Gastrocnemius medialis (tissue), 4 donors: Measurements from ENCODE around the gene ANKRD11. TPM values are rescaled to one million over a fixed set of nuclear protein-coding genes. Genes with fewer than 3 reads are reported as not detected.
A peak's percentile ranks its signal among the peaks of the same experiment; 100 is the strongest.
"Not testable (repeated sequence)": the region's sequence is repeated elsewhere in the genome, so short reads cannot be mapped to it uniquely, and the experiment has no call there.

Experiments used
- ATAC-seq, 2 donors: fragments of 150-250 bp; one replicate each; pipeline ENCODE4 v1.9.1; 2016
- DNase-seq, 2 donors: peaks; one replicate each; pipeline ENCODE4 v3.0.0-alpha.2; 2019
- H3K27ac ChIP-seq, 4 donors: fragments of 200-600 bp; sonication (generic); 1 replicate in 1 of 4; 2 replicates in 3 of 4; pipeline ENCODE4 v1.5.1; 2016 to 2018; ENCODE audit warnings: mild to moderate bottlenecking in 2 of 4, moderate library complexity in 1 of 4
- H3K27me3 ChIP-seq, 3 donors: fragments of 200-600 bp; sonication (generic) in 2 of 3; 1 replicate in 1 of 3; 2 replicates in 2 of 3; pipeline versions ENCODE4 v1.5.1 to v1.6.0; 2016 to 2019; ENCODE audit warnings: mild to moderate bottlenecking in 1 of 3, moderate library complexity in 1 of 3
- H3K36me3 ChIP-seq, 2 donors: fragments of 200-600 bp; sonication (generic) in 1 of 2; one replicate each; pipeline ENCODE4 v1.5.1; 2017 to 2018
- H3K4me1 ChIP-seq, 2 donors: fragments of 200-600 bp; sonication (generic) in 1 of 2; one replicate each; pipeline ENCODE4 v1.5.1; 2016 to 2017; ENCODE audit warnings: mild to moderate bottlenecking in 2 of 2
- H3K4me3 ChIP-seq, 4 donors: fragments of 200-600 bp; sonication (generic) in 3 of 4; 1 replicate in 1 of 4; 2 replicates in 3 of 4; pipeline ENCODE4 v1.5.1; 2016 to 2019; ENCODE audit warnings: mild to moderate bottlenecking in 2 of 4
- H3K9me3 ChIP-seq, 3 donors: fragments of 200-600 bp; sonication (generic) in 2 of 3; 1 replicate in 1 of 3; 2 replicates in 2 of 3; pipeline ENCODE4 v1.5.1; 2016 to 2019
- CTCF ChIP-seq, 5 experiments: fragments of 450-650 bp in 3 of 5; fragments of 200-600 bp in 2 of 5; sonication (generic) in 2 of 5; IDR thresholded peaks in 4 of 5; conservative IDR thresholded peaks in 1 of 5; 1 replicate in 4 of 5; 2 replicates in 1 of 5; pipeline ENCODE4 v1.5.1; 2016 to 2019; ENCODE audit warnings: antibody characterized with exemption in 5 of 5, mild to moderate bottlenecking in 3 of 5, moderate library complexity in 3 of 5
- POLR2A ChIP-seq, 2 donors: fragments of 450-650 bp; IDR thresholded peaks; one replicate each; pipeline ENCODE4 v1.6.1; 2017; ENCODE audit warnings: antibody characterized with exemption in 2 of 2, mild to moderate bottlenecking in 2 of 2, moderate library complexity in 2 of 2
- in situ Hi-C, 4 donors: fragments of 200-750 bp; cut with MboI; loops; one replicate each; pipeline versions ENCODE4 v1.15.0 to v1.8.0; 2017; ENCODE audit warnings: low sequenced_read_pairs in 4 of 4
- intact Hi-C: fragments of 100-400 bp; cut with DNase I; formaldehyde crosslinking; loops from one replicate; pipeline ENCODE4 v1.15.1; 2023; ENCODE audit warnings: low total_unique reads
- total RNA-seq, 4 donors: library from RNA; depleted of rRNA; stranded (reverse); fragments of >200 nt; gene quantifications; one replicate each; pipeline versions ENCODE4 v1.1.0 to v1.2.3, GENCODE V29; 2016

Gene ANKRD11
- total RNA-seq, 4 donors from 2014 or later, result 26.0 to 77.0 (median 55.0) TPM

GRCh38 chr16:89261691-89262563 lies 228.4 kb downstream of the ANKRD11 start:
- Histone ChIP-seq H3K9me3 (no peaks in the 10 kb centered on the region), H3K36me3 (peaks cover 0 to 7% of the 10 kb centered on the region in 2 donors), H3K27ac (no peak overlapping the region), H3K27me3 (peaks cover 11 to 21% (median 16%) of the 10 kb centered on the region in 3 donors), H3K4me3 (no peak overlapping the region), H3K4me1 (peaks cover 0 to 2% of the 10 kb centered on the region in 2 donors)
- no peak for DNase-seq
- TF ChIP-seq POLR2A (IDR thresholded peaks at IDR 0.05) (no peak), CTCF (IDR thresholded peaks at IDR 0.05 in 4 of 5, conservative IDR thresholded peaks at IDR 0.05 in 1 of 5) (no peak)
- ATAC-seq, result peak in 1 of 2 donors; percentile 28
- in situ Hi-C loops (no loop called here), intact Hi-C loops (no loop called here)

- H3K27ac ChIP-seq, intact Hi-C loops, in situ Hi-C loops, H3K9me3 ChIP-seq, ATAC-seq, DNase-seq, H3K4me1 ChIP-seq, H3K4me3 ChIP-seq, H3K36me3 ChIP-seq: not testable (repeated sequence)
- peaks cover 24 to 30% (median 26%) of the 10 kb centered on the region in 3 donors for H3K27me3 ChIP-seq
Measured at GRCh38 chr16:89259901-89260300, 230.5 kb downstream of the ANKRD11 start.

GRCh38 chr16:89257757-89258465 lies 232.4 kb downstream of the ANKRD11 start:
- H3K4me3 ChIP-seq, result peak overlapping the region; percentile 32 to 53 (median 46)
- H3K27me3 ChIP-seq, result peaks cover 24 to 30% (median 26%) of the 10 kb centered on the region in 3 donors
- no peak overlapping the region for H3K27ac ChIP-seq
- no peak for TF ChIP-seq POLR2A (IDR thresholded peaks at IDR 0.05)
- no peak for DNase-seq
- in situ Hi-C loops (no loop called here), intact Hi-C loops (no loop called here)
- no peak for ATAC-seq
- no peaks in the 10 kb centered on the region for H3K36me3 ChIP-seq
- H3K9me3 ChIP-seq, result no peaks in the 10 kb centered on the region
- H3K4me1 ChIP-seq, result peaks cover 4 to 8% of the 10 kb centered on the region in 2 donors

GRCh38 chr16:89257281-89257731 lies 233.1 kb downstream of the ANKRD11 start:
- no peak for DNase-seq
- Histone ChIP-seq H3K27me3 (peaks cover 24 to 30% (median 26%) of the 10 kb centered on the region in 3 donors), H3K4me1 (peaks cover 4 to 8% of the 10 kb centered on the region in 2 donors), H3K9me3 (no peaks in the 10 kb centered on the region), H3K27ac (no peak overlapping the region), H3K36me3 (no peaks in the 10 kb centered on the region), H3K4me3 (peak overlapping the region; percentile 32 to 53 (median 46))
- in situ Hi-C loops, result no loop called here
- peak in 1 of 2 donors; percentile 41 for ATAC-seq
- intact Hi-C loops, result no loop called here
- TF ChIP-seq POLR2A (IDR thresholded peaks at IDR 0.05), result no peak
- no peak for TF ChIP-seq CTCF (IDR thresholded peaks at IDR 0.05 in 4 of 5, conservative IDR thresholded peaks at IDR 0.05 in 1 of 5)

GRCh38 chr16:89256651-89257254 lies 233.6 kb downstream of the ANKRD11 start:
- in situ Hi-C loops, result no loop called here
- DNase-seq (no peak), ATAC-seq (peak in 1 of 2 donors; percentile 77)
- H3K27me3 ChIP-seq, result peaks cover 24 to 30% (median 26%) of the 10 kb centered on the region in 3 donors
- H3K9me3 ChIP-seq, result no peaks in the 10 kb centered on the region
- H3K36me3 ChIP-seq, result no peaks in the 10 kb centered on the region
- intact Hi-C loops, result no loop called here
- peak overlapping the region; percentile 32 to 53 (median 46) for H3K4me3 ChIP-seq
- H3K4me1 ChIP-seq, result peaks cover 4 to 8% of the 10 kb centered on the region in 2 donors
- H3K27ac ChIP-seq, result no peak overlapping the region
- TF ChIP-seq POLR2A (IDR thresholded peaks at IDR 0.05), result no peak
- TF ChIP-seq CTCF (IDR thresholded peaks at IDR 0.05 in 4 of 5, conservative IDR thresholded peaks at IDR 0.05 in 1 of 5), result no peak
